Right atrium auricular region (tissue), 2 donors: Measurements from ENCODE around the gene PACS1. TPM values are rescaled to one million over a fixed set of nuclear protein-coding genes. Genes with fewer than 3 reads are reported as not detected.

Experiments used
- DNase-seq: peaks from one replicate; pipeline ENCODE4 v3.0.0-alpha.2; 2019; ENCODE audit warnings: low spot score
- H3K27ac ChIP-seq, 2 donors: fragments of 200-600 bp; sonication (generic); 1 replicate in 1 of 2; 2 replicates in 1 of 2; pipeline ENCODE4 v1.5.1; 2016 to 2019
- H3K27me3 ChIP-seq, 2 donors: fragments of 200-600 bp; sonication (generic); one replicate each; pipeline versions ENCODE4 v1.5.1 to v1.6.0; 2017 to 2019
- H3K36me3 ChIP-seq: fragments of 200-600 bp; sonication (generic); one replicate; pipeline ENCODE4 v1.5.1; 2016
- H3K4me1 ChIP-seq, 2 donors: fragments of 200-600 bp; sonication (generic); one replicate each; pipeline versions ENCODE4 v1.5.1 to v1.6.0; 2017 to 2019
- H3K4me3 ChIP-seq, 2 donors: fragments of 200-600 bp; sonication (generic); 1 replicate in 1 of 2; 2 replicates in 1 of 2; pipeline ENCODE4 v1.5.1; 2017 to 2019; ENCODE audit warnings: mild to moderate bottlenecking in 1 of 2, moderate library complexity in 1 of 2
- H3K9me3 ChIP-seq, 2 donors: fragments of 200-600 bp; sonication (generic); one replicate each; pipeline ENCODE4 v1.5.1; 2019
- CTCF ChIP-seq, 2 donors: fragments of 200-600 bp; sonication (generic); IDR thresholded peaks; one replicate each; pipeline ENCODE4 v1.5.1; 2019; ENCODE audit warnings: antibody characterized with exemption in 2 of 2
- total RNA-seq, 2 donors: library from RNA; depleted of rRNA; stranded (reverse); fragments of >200 nt; gene quantifications; one replicate each; pipeline ENCODE4 v1.1.0, GENCODE V29; 2016

The PACS1 gene
- total RNA-seq, 2 donors from 2014 or later: 47.7 to 88.9 TPM

- TF ChIP-seq CTCF (IDR thresholded peaks at IDR 0.05): no peak
- Histone ChIP-seq H3K36me3 (no peaks in the 10 kb centered on the region), H3K9me3 (no peaks in the 10 kb centered on the region), H3K27ac (peak overlapping the region; percentile 56 to 80), H3K4me1 (peaks cover 3 to 36% of the 10 kb centered on the region in 2 donors), H3K27me3 (no peaks in the 10 kb centered on the region), H3K4me3 (peak overlapping the region; percentile 43 to 47)
- DNase-seq: no peak
Measured at GRCh38 chr11:66047541-66048365, 22.3 kb upstream of the PACS1 start.

GRCh38 chr11:66048547-66049323 lies 21.3 kb upstream of the PACS1 start, which contains the start of gene GAL3ST3:
Gene GAL3ST3 (minus strand): TSS chr11:66049161. CDS start chr11:66045415, 3,746 bp downstream.
- TF ChIP-seq CTCF (IDR thresholded peaks at IDR 0.05): no peak
- Histone ChIP-seq H3K4me1 (peaks cover 3 to 46% of the 10 kb centered on the region in 2 donors), H3K36me3 (no peaks in the 10 kb centered on the region), H3K27ac (peak within 1 kb of the TSS; percentile 55 to 80), H3K4me3 (peak within 1 kb of the TSS; percentile 43 to 47), H3K9me3 (no peaks in the 10 kb centered on the region), H3K27me3 (no peaks in the 10 kb centered on the region)
- DNase-seq: no peak

- Histone ChIP-seq H3K36me3 (peaks cover 16% of the 10 kb centered on the region), H3K27me3 (no peaks in the 10 kb centered on the region), H3K27ac (peak overlapping the region; percentile 92 to 94), H3K4me1 (peaks cover 3 to 39% of the 10 kb centered on the region in 2 donors), H3K9me3 (no peaks in the 10 kb centered on the region), H3K4me3 (no peak overlapping the region)
- no peak for DNase-seq
- no peak for TF ChIP-seq CTCF (IDR thresholded peaks at IDR 0.05)
Measured at GRCh38 chr11:66050581-66051231, 19.4 kb upstream of the PACS1 start.

- H3K27ac ChIP-seq: peak overlapping the region; percentile 92 to 94
- peak overlapping the region; percentile 98 to 100 for H3K4me3 ChIP-seq
- H3K9me3 ChIP-seq: no peaks in the 10 kb centered on the region
- no peak for TF ChIP-seq CTCF (IDR thresholded peaks at IDR 0.05)
- H3K27me3 ChIP-seq: no peaks in the 10 kb centered on the region
- DNase-seq: no peak
- H3K4me1 ChIP-seq: peaks cover 3 to 39% of the 10 kb centered on the region in 2 donors
- H3K36me3 ChIP-seq: peaks cover 22% of the 10 kb centered on the region
Measured at GRCh38 chr11:66051371-66051765, 18.7 kb upstream of the PACS1 start.

GRCh38 chr11:66051766-66052663 lies 18.1 kb upstream of the PACS1 start, which contains the start of gene SF3B2:
Gene SF3B2 (plus strand): TSS chr11:66052364. CDS start chr11:66052385, 21 bp downstream.
- H3K4me3 ChIP-seq: peak within 1 kb of the TSS; percentile 98 to 100
- H3K27me3 ChIP-seq: no peaks in the 10 kb centered on the region
- H3K9me3 ChIP-seq: no peaks in the 10 kb centered on the region
- H3K4me1 ChIP-seq: peaks cover under 1 to 38% of the 10 kb centered on the region in 2 donors
- DNase-seq: peak; percentile 97
- H3K27ac ChIP-seq: peak within 1 kb of the TSS; percentile 92 to 94
- H3K36me3 ChIP-seq: peaks cover 29% of the 10 kb centered on the region
- peak in 1 of 2 donors; percentile 29 for TF ChIP-seq CTCF (IDR thresholded peaks at IDR 0.05)
